GM21526 (cell line): ENCODE measurements around the gene ELP5.

ENCODE experiments used
- ATAC-seq: cut with Tn5 transposase; IDR thresholded peaks from one replicate; pipeline ENCODE4 v1.9.1; 2021; ENCODE audit warnings: moderate library complexity; ENCODE audit not compliant: unreplicated experiment, low FRiP score

The ELP5 gene

GRCh38 chr17:7218758-7219157, 33.3 kb upstream of the ELP5 start:
- no peak for ATAC-seq

- ATAC-seq = no peak
These were observed 32.7 kb upstream of the ELP5 start for GRCh38 chr17:7219229-7219811.

GRCh38 chr17:7219812-7220592, 32.0 kb upstream of the ELP5 start, which contains the start of the genes ACADVL and DLG4:
TSS of gene ACADVL (plus strand) at chr17:7219938. CDS start at chr17:7219985, 47 bp downstream.
TSS of gene DLG4 (minus strand) at chr17:7219836.
- ATAC-seq = no peak

- no peak for ATAC-seq
These were observed 31.3 kb upstream of the ELP5 start for GRCh38 chr17:7220593-7221277.

GRCh38 chr17:7221278-7222092, 30.5 kb upstream of the ELP5 start:
- no peak for ATAC-seq

- ATAC-seq = no peak
These were observed 29.7 kb upstream of the ELP5 start for GRCh38 chr17:7222093-7222971.

GRCh38 chr17:7222972-7223292, 29.1 kb upstream of the ELP5 start:
- ATAC-seq = no peak

- no peak for ATAC-seq
These were observed 28.6 kb upstream of the ELP5 start for GRCh38 chr17:7223375-7223774.

GRCh38 chr17:7224110-7224509, 27.9 kb upstream of the ELP5 start:
- no peak for ATAC-seq

GRCh38 chr17:7224661-7225111, 27.3 kb upstream of the ELP5 start:
- no peak for ATAC-seq

GRCh38 chr17:7225711-7226331, 26.2 kb upstream of the ELP5 start:
- ATAC-seq = no peak

GRCh38 chr17:7226721-7227710, 25.0 kb upstream of the ELP5 start:
- ATAC-seq = no peak

GRCh38 chr17:7228920-7229319, 23.1 kb upstream of the ELP5 start:
- no peak for ATAC-seq

GRCh38 chr17:7229504-7229903, 22.5 kb upstream of the ELP5 start:
- ATAC-seq = no peak

GRCh38 chr17:7232114-7232513, 19.9 kb upstream of the ELP5 start:
- ATAC-seq = no peak

- no peak for ATAC-seq
These were observed 18.3 kb upstream of the ELP5 start for GRCh38 chr17:7233701-7234082.

GRCh38 chr17:7234083-7234951, 17.7 kb upstream of the ELP5 start, which contains the start of gene DVL2:
TSS of gene DVL2 (minus strand) at chr17:7234517. CDS start at chr17:7234262, 255 bp downstream.
- peak; percentile 42 for ATAC-seq
